Activated T-helper 1 cell treated with anti-CD3 and anti-CD28 coated beads, Interleukin-2, amount 50 U/mL, for 16 hours (primary cell): ENCODE data around the gene FAM186B.
"Not testable (repeated sequence)": the region's sequence is repeated elsewhere in the genome, so short reads cannot be mapped to it uniquely, and the experiment has no call there.

Experiments used
- DNase-seq, 2 donors: peaks; one replicate each; pipeline ENCODE4 v3.0.0-alpha.2; 2020; ENCODE audit warnings: low read depth in 1 of 2, low spot score in 1 of 2

The FAM186B gene

DNA sequence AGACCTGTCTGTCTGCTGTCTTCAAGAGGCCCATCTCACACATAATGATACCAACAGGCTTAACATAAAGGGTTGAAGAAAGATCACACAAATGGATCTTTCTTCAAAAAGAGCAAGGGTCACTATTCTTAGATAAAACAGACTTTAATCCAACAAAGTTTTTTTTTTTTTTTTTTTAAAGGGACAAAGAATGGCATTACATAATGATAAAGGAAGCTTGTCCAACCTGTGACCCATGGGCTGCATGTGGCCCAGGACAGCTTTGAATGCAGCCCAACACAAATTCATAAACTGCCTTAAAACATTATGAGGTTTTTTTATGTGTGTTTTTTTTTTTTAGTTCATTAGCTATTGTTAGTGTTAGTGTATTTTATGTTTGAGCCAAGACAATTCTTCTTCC lies 6.8 kb upstream of the FAM186B start:
- DNase-seq: no peak

DNA sequence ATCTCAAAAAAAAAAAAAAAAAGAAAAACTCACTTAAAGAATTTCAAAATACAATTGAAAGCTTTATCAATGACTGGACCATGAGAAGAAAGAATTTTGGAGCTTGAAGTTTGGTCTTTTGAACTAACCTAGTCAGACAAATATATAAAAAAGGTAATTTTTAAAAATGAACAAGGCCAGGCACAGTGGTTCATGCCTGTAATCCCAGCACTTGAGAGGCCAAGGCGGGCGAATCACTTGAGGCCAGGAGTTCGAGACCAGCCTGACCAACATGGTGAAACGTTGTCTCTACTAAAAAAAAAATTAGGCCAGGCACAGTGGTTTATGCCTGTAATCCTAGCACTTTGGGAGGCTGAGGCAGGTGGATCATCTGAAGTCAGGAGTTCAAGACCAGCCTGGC lies 5.3 kb upstream of the FAM186B start:
- DNase-seq: not testable (repeated sequence)

DNA sequence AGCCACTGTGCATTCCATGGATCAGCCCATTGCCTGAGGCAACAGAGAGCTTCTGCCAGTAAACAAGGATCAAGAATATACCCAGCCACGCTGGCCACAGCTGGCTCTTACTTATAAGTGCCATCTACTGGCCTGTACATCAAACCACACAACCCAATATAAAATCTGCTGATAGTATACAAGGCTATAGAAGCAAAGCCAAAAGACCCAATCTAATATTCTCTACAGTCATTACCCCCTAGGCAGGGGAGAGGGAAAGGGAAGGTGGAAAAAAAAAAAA lies 4.4 kb upstream of the FAM186B start:
- no peak for DNase-seq

DNA sequence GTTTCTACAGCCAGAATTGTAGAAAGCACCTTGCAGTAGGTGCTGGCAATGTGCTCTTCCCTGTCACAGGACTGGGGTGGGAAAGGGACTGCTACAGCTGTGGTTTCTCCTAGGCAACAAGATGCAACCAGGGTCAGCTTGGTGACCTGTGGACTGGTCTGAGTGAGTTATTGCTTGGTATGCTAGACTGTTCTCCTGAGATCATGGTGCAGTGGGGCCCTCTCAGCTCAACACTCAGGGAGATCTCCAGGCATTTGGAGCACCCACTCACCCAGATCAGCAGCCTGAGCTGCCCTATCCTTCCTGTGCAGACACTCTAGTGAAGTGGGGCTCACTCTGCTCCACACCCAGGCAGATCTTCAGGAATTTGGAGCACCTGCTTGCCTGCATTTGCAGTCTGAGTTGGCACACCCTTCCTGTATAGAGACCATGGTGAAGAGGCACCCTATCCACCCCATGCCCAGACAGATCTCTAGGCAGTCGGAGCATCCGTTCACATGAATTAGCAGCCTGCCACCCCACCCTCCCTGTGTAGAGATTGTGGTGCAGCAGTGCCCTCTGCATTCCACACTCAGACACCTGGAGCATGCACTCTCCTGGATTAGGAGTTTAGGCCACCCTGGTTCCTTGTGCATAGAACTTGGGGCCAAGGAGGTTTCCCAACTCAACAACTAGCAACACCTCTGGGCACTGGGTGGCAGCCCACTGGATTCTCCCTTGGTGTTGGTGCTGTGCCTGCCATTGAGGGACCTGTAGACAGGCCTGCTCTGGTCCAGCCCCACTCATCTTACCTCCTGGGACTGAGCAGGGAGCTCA lies 3.8 kb upstream of the FAM186B start:
- no peak for DNase-seq

DNA sequence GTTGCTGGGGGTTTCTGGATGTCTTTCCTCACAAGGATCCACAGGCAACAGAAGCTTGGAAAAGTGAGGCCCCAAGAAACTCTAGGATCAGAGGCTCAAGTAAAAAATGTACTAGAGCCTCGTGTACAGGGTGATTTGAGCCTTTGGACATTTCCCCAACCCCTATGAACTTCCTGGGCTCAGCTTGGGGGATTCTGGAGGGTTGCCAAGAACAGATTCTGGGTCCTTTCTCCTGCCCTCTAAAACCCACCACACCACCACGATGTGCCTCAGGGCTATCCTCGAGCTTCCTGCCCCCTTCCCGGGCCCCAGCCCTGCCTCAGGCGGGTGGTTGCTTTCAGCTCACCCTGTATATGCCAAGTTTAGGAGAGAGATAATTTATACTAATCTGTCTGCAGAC lies 583 bp downstream of the FAM186B start:
- DNase-seq: no peak

DNA sequence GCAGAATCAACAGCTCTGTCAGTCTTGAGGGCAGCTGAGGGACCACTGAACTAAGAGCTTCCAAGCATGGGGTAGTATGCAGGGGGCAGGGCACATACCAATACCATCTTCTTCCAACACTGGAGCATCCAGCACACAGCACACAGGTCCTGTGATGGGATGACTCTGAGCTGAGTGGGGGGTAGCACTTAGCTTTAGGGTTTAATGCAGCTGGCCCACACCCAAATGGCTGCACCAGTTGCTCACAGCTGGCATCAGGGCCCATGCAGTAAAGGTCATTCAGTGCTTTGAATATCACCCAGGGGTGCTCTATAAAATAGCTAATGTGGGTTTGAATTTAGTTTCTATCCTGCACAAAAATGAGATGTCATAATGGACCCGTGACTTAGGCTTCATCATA lies 1.7 kb downstream of the FAM186B start:
- DNase-seq: no peak

DNA sequence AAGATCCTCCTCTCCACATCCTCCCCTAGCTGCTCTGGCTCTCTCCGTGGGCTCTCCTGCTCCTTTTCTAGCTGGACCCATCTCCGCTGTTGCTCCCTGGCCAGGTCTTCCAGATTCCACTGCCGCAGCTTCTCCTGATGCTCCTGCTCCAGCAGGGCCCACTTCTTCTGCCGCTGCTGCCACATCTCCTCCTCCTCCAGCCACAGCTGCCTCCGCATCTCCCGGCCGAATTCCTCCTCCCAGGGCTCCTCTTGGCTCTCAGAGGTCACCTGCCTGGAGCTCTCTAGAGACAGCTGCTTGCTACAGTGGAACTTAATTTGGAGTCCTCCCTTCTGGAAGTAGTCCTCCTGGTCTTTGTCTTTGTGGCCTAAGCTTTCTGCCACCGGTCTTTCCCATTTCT lies 5.5 kb downstream of the FAM186B start:
- no peak for DNase-seq

DNA sequence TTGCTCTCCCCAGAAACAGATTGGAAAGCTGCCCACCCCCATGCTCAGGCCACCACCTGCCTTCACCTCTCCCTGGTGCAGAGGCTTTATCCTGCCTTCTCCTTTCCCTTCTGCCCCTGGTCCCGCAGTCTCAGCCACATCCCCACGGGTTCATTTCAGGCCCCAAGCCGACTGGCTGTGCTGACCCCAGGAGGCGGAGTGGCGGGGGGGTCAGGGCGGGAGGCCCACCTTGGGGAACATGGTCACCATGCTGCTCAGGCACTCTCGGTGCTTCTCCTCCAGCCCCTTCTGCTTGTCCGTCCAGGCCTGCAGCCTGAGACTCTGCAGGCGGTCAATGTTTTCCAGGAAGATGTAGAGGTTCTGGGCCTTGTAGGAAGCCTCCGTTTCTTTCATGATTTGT lies 6.9 kb downstream of the FAM186B start:
- DNase-seq: no peak

DNA sequence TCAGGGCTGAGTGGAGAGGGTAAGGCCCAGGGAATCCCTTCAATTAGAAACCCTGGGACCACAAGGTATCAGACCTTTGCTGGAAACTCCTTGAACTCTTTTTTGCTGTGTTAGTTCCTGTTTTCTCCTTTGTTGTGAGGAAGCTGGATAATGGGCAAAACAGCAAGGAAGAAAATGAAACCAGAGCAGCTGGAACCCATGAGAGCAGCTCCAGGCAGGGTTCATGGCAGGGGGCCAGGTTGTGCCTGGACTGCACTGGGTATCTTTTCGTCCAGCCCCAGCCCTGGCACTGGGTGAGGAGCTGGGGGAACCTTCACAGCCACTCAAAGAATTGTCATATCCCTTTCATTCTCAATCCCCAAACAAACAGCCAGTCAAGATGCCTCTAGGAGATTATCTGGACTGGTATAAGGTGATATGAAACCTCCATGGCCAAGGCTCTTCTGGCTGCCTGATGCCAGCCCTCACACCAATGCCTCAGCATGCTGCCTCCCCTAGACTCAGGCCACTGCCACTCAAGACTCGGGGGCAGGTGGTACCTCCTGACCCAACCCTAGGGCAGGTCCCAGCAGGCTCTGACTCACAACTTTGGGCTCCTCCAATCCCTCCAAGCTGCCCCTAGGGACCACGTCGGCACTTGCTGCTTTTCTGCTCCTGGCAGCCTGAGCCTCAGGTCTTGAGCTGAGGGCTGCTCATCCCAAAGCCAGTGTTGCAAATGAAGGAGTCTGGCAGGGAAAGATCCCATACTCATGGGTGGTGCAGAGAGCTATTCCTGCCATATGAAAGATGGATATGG lies 16.5 kb downstream of the FAM186B start:
- DNase-seq: no peak

DNA sequence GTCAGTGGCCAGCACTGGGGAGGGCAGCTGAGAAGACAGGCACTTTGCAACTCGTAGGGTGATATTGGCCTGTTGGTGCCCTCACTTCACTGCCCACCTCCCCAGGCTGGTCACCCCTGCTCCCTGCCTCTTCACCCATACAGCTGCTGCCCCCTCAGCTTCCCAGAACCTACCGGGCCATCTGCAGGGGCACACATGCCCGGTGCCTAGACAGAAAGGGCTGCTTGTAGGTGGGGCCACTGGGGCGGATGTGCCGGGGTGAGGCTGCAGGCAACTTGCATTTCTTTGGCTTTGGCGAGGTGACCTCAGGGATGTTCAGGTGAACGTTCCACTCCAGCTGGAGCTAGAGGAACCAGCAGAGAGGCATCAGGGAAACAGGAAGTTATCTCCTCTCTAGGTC lies 17.2 kb downstream of the FAM186B start:
- no peak for DNase-seq

DNA sequence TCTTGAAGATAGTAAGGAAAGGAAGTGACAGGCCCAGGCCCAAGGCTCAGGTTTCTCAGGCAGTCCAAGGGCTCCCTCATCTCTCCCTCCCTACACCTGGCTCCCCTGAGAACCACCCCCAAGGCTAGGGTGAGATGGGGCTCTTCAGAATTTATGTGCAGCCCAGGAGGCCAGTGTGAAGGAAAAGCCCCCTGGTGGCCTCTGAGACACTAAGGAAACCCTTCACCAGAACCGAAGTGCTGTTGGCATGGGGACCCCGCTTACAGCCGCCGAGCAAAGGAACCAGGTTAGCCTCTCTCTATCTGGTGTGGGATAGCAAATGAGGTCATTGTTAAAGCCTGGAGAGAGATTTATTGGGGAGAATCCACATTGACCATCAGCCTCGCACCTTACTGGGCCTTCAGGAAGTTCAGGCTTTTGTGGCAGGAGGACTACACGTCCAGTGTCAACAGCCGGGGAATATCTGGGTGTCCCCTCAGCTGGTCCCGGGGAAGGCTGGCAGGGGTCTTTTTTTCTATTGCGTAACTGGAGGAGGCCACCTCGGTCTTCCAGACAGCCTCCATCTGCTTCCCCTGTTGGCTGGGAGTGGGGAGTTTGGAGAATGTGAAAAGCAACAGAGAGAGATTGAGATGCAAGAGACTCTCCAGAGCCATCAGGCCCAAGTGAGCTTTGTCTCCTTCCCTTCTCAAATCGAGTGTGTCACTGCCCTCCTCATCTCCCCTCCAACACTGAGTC lies 18.1 kb downstream of the FAM186B start:
- no peak for DNase-seq

DNA sequence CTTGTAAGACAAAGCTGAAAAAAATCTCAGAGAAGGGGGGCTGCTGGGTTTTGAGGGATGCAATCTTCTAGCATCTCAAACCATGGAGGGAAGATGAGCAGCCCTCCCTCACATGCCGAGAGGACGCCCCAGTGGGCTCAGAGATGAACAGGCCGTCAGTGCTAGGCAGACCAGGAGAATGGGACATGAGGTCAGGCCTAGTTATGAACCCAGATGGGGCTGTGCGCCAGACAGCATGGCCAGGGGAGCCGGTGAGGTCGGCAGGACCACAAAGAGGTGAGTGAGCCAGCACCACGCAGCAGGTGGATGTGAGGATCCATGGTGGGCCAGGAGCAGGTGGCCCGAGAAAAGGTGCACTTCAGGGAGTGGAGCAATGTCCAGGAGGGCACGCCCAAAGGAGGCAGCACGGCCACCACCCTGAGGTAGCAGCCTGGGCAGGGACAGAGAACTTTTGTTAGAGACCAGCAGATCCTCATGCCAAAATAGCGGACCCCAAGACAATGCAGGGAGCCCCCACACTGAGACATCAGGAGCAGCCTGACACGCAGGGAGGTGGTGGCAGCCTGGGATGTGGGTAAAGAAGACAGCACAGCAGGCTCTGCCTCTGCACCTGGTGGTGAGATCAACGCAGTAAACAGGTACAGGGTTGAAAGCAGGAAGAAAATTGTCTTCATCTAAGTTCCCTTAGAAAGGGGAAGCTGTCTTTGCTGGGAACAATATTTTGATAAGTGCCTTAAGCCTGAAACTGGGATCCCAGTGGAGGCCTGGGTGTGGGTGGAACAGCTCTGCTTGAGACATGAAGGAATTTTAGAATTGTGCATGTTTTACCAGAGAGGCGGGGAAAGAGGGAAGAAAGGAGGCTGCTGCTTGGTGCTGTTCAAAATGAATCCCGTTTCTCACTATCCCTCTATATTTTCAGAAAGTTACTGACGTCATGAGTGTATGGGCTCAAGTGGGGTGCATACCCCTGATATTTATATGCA lies 19.7 kb downstream of the FAM186B start:
- DNase-seq: no peak

DNA sequence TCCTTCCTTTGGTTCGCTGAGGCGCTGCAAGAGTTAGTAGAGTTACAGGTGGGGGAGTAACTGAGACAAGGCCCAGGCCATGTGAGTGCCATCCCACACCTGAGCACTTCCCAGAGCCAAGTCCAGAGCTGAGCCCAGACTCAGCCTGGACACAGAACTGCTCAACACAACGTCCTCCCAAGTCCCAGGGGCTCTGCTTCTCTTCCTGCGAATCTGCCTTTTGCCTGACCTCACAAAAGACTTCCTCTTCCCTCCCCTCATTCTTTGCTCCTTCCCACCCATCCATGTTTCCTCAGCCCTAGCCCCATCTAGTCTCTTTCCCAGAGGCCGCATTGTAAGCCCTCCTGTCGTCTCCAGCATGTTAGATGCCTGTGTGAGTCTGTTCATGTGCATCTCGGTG lies 20.8 kb downstream of the FAM186B start:
- no peak for DNase-seq

DNA sequence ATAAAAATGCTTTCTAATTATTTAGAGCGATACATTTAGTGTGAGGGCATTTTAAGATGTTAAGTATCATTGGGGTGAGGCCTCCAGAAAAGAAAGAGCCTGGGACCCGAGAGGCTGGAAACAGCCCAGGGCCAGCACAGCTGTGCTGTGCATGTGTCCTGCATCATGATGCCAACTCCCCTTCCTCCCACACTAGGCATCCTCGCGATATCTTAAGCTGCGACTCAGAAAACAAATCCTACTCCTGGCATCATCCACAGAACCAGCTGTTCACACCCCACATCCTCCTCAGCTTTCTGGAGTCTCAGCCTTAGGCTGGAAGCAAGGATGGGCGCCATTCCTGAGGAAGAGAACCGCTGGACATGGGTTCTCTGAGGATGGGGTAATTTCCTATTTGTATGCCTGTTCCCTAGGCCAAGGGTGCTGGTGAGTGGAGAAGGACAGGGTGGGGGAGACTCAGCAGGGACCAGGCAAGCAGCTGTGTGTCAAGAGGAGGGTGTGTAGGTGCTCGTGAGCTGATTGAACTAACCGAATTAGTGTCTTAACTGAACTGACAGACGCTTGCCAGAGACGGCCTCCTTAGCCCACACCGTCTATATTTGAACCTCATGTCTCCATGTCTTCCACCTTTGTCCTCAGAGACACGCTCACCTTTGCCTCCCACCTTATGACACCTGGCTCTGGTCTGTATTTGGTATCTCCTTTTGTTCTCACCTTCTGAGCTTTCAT lies 21.9 kb downstream of the FAM186B start:
- DNase-seq: no peak

DNA sequence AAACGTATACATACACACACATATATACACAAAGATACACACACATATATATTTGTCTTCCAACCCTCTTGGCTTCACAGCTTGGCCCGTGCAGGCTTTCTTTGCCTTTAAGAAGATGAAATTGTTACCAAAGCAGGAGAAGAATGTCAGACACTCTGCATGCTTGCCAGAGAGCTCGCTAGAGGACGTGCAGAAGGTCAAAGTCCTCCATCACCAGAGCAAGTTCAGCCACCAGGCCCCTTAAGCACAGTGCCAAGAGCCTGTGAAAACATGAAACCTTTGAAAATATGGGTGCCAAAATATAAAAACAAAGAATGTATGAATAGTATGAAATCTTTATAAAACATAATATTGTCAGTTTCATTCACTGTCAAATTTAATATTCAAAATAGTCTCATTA lies 22.6 kb downstream of the FAM186B start:
- no peak for DNase-seq

DNA sequence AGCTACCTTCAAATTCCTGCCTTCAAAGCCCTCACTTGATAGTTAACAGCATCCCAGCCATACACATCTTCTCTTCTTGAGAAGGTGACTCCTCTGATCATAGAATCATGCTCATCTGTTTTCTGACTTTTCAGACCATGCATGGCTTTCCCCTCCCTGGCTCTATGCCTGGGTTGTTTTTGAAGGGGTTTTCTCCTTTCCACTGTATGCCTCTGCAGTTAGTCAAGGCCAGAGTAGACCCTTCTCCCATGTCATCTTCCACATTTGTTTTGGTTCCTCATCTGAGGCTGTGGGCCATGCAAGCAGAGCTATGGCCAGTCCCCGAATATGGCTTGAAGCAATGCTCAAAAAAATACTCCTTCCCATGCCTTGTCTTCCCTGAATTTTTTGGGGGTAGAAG lies 23.2 kb downstream of the FAM186B start:
- no peak for DNase-seq

DNA sequence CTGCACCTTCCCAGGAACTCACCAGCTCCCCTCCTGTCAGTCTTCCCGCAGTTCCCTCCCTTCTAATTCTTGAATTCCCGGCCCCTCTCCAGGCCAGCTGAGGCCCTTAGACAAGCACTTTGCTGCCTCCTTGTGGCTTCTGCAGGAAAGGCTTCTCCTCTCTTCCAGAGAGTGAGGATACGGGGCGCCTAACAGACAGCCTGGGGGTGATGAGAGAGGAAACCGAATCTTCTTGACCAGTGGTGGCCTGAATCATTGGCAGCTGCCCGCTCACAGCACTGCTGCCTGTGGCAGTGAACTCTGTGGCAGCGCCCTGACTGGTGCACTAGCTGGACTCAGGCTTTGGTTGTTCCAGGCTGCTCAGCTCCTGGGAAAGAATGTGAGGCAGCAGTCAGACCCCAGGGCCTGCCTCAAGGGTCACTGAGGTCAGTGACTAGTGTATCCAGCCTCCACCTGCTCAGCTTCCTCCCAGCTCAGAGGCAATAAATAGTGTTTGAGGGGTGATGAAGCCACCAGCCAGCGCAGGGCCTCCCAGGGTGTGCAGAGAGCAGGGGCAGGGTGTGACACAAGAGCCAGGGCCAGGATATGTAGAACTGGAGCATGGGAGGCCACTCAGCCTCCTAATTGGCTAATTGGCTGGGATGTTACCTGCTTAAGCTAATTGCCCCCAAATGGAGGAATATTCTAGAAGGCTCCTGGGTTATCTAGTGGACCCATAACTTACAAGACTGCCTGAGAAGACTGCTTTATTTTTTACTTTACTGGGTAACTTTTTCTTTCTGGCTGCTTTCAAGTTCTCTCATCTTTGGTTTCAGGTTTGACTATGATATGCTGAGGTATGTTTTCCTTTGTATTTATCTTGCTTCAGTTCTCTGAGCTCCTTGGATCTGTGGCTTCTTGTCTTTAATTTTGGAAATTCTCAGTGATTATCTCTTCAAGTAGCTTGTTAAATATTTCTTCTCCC lies 24.6 kb downstream of the FAM186B start:
- peak in 1 of 2 donors; percentile 22 for DNase-seq

DNA sequence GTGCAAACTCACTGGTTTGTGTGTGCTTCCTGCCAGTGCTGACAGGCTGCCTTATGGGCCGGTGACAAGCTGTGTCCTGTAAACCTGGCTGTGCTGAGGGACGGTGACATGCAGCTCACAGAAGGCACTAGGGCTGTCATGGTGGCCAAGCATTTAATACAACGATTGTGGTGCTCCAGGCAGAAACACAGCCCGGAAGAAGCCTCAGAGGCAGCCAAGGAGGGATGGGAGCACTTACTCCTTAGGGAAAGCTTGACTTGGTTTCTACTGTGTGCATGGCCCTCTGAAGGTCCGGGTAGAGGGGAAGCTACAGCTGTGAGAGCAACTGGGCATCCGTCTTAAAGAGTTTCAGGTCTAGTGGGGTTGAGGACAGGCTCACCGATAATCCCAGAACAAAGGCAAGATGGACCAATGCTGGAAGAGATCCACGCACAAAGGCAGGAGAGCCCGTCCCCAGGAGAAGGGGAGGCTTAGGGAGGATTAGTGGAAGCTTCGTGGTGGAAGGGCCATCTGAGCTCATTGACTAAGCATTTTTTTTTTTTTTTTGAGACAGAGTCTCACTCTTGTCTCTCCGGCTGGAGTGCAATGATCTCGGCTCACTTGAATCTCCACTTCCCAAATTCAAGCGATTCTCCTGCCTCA lies 26.8 kb downstream of the FAM186B start:
- DNase-seq: no peak
